Esophagus squamous epithelium (tissue), 4 donors: ENCODE measurements around the gene KCNJ3.

Experiments used
- CTCF ChIP-seq, 6 experiments: fragments of 450-650 bp in 4 of 6; fragments of 200-600 bp in 2 of 6; sonication (generic) in 2 of 6; IDR thresholded peaks; one replicate each; pipeline ENCODE4 v1.5.1; 2016 to 2019; ENCODE audit warnings: antibody characterized with exemption in 6 of 6, mild to moderate bottlenecking in 4 of 6, moderate library complexity in 4 of 6
- POLR2A ChIP-seq, 4 donors: fragments of 450-650 bp; IDR thresholded peaks; one replicate each; pipeline ENCODE4 v1.6.1; 2017; ENCODE audit warnings: antibody characterized with exemption in 4 of 4, mild to moderate bottlenecking in 4 of 4, moderate library complexity in 3 of 4

GRCh38 chr2:154699575-154699930, 1.1 kb downstream of the KCNJ3 start:
- TF ChIP-seq CTCF (IDR thresholded peaks at IDR 0.05) (no peak), POLR2A (IDR thresholded peaks at IDR 0.05) (no peak)
